Lung microvascular endothelial cell (primary cell): ENCODE results near the gene TENM3. TPM values are rescaled to one million over a fixed set of nuclear protein-coding genes. Genes with fewer than 3 reads are reported as not detected.
A peak's percentile ranks its signal among the peaks of the same experiment; 100 is the strongest.

Source experiments
- DNase-seq, 2 donors: peaks; one replicate each; pipeline versions ENCODE4 v3.0.0 to v3.0.0-alpha.2; 2010; ENCODE audit warnings: low read depth in 2 of 2
- total RNA-seq: library from RNA; depleted of rRNA; stranded (reverse); fragments of >200 nt; gene quantifications from 2 replicates; pipeline ENCODE4 v1.2.1, GENCODE V29; 2014

TENM3 gene
- total RNA-seq, 1 donor from 2014 or later, result 45.4 TPM

DNA sequence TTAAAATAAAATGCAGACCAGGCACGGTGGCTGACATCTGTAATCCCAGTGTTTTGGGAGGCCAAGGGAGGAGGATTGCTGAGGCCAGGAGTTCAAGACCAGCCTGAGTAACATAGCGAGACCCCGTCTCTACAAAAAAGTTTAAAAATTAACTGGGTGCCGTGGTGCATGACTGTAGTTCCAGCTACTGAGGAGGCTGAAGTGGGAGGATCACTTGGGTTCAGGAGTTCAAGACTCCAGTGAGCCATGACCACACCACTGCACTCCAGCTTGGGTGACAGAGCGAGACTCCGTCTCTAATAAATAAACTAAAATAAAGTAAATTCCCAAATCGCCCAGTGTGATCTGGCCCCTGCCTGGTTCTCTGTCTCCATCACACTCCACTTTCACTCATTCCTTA is 43.7 kb downstream of the TENM3 start:
- DNase-seq, result no peak

DNA sequence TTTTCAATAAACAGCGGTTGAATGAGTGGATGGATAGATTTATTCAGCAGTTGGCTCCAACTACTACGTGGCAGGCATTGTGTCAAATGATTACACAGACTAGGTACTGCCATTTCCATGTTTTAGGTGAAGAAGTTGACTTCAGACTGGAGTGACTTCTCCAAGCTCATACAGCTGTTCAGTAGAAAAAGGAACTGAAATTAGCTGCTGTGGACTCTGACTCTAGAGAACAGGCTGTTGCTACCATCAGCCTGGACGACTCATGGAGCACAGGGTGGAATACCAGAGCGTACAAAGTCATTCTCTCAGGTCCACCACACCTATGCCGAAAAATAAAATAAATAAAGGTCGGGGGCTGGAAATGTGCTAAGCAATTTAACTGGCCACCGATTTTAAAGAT is 45.3 kb downstream of the TENM3 start:
- no peak for DNase-seq

DNA sequence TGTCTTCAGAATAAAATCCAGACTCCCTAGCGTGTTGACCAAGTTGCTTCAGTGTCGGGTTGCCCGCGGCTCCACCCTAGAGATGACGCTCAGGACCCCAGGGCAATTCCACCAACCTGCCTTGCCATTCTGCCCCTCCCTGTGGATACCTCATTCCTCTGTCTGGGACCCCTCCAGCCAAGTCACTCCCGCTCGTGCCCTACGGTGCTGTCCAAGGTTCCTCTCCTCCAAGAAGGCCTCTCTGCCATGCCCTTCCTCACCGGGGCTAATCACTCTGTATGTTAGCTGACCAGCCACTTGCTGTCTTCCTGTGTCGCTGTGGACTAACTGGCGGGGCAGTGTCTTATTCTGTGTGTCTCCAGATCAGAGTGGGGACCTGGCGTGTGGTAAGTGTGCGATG is 46.6 kb downstream of the TENM3 start:
- no peak for DNase-seq

DNA sequence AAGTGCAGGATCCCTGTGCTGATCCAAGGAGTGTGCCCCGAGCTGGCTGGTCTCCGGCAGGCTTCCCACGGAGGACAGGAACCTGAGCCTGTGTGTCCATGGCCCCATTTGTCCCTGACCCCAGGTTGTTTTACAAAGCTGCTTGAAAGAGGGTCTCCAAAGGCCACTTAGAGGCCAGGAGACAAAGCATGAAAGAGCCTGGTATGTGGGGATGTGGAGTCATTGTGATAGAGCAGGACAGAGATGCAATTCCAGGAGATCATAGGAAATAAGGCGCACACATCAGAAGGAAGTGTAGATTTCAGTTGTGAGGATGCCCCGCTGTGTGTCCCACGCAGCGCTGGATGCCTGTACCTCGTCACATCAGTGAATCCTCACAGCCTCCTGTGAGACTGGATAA is 48.0 kb downstream of the TENM3 start:
- no peak for DNase-seq

DNA sequence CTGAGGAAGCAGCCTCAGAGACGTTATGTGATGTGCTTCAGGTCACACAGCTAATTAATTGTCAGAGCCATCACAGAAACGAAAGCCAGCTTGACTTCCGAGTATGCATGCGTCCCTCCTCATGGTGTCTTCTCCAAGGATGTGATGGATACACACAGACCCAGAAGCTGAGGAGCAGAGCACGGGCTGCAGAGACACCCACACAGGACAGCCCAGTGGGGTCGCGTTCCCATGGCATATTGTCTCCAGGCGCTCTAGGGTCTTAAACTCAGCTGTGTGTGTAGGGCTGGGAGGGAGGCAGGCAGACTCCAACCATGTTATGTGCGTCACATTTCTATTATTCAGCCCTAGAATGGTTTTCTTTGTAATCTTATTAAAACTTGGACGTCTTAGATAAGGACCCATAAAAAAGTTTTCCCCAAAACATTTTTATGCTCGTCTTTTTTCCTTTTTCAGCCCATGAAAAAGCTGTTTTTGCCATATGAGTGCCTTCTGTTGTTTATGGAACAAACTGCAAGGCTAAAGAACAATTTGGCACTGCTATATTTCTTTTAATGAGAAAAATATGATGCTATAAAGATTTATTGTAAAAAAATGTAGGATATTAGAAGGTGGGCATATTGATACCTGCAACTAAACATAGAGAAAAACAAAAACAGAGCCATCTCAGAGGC is 48.5 kb downstream of the TENM3 start:
- DNase-seq, result no peak

DNA sequence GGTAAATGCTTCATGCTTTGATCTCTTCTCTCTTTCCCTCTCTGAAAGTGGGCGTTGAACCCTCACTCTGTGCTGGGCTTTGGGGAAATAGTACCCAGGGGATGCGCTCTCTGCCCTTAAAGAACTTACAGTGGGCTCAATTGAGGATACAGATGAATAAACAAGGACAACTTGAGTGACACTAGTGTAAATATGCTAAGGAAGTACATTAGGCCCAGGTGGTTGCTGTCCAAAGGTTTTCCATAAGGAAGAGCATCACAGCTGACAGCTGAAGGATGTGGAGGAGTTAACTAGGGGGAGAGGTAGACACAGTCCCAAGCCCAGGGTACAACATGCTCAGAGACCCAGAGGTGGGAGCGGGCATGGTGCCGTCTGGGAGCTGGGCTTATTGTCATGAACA is 49.4 kb downstream of the TENM3 start:
- no peak for DNase-seq

DNA sequence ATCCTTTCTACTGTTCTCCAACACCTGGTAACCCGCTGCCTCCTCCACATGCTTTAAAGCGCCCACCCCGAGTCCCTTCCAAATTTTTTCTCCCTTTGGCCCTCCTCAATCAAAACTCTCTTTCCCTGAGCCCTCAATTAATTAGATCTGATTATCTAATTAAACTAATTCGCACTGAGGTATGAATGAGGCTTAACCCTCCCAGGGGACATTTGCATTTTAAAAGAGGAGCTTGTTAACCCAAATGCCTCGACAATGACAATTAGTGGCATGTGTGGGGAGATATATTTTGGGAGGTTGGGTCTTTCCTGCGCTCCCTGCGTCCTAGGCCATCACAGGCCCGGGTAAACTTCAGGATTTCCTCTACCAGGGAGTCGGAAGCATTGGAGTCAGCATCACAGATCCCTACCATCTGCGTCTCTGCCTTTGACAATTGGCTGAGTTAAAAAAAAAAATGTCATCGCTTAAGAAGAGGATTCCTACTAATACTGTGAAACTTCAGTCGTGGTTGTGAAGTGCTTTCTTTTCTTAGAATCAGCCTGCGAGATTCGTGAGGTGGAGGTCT is 50.6 kb downstream of the TENM3 start:
- DNase-seq, result no peak

DNA sequence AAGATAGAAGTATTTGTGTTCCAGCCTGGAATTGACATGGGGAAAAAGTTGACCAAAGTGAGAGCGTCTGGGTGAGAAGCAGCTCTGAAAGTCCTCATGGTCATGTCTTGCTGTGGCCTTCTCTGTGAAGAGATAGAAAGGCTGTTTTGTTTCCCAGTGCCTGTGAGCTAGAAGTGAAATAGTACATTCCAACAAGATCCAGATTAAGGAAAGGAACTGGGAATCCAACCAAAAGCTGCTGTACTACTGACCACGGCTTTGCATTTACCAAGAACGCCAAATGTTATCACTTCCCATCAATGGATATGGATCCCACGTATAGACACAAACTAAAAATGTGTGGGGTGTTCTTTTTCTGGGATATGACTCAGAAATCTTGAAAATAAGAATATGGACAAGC is 51.2 kb downstream of the TENM3 start:
- no peak for DNase-seq

DNA sequence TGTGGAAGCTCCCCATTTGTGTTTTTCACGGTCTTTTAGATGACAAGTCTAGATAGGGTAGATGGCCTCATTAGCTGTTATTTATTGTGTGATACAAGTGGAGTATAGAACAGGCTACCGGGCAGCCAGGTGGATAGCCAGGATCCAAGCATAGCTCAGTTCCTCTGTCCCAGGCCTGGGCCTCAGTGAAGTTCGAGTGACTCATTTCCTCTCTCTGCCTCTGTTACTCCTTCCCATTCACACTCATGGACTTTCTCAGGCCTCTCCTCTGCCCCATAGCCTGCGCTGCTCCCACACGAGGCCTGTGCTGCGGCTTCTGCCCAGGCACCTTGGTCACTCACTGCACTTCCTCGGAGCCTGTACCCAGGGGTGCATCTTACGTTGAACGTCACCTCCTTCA is 54.5 kb downstream of the TENM3 start:
- peak in 1 of 2 donors; percentile 2 for DNase-seq

DNA sequence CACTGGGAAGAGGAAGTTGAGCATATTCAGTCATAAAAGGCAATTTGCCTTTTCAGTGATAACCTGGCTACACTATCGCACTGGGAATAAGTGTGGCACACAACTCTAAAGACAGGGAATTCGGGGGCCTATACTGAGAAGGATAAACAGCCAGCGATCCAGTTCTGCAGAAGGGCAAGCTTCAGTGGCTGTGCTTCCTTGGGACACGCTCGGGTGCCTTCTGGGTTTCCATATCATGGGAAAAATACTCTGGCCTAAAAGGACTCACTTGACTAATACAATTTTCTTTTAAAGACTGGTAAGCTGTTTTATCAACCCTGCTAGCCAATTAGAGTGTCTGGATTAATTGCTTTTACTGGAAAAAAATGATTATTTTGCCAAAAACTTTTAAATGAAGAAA is 58.5 kb downstream of the TENM3 start:
- no peak for DNase-seq

DNA sequence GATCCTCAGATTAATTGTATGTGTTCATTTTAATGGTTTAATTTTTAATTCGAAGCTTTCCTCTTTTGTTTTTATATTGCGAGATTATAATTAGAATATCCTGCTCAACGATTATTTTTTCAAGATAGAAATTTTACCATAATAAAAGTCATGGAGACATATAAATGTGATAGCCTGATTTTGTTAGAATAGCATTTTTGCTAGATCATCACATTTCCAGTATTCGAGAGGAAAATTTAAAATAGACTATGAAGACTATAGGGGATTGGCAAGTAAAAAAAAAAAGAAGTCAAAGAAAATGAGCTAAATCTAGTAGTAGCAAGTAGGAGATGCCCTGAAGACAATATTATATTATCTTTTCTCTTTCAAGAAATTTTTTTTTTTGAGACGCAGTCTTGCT is 60.6 kb downstream of the TENM3 start:
- DNase-seq, result no peak

DNA sequence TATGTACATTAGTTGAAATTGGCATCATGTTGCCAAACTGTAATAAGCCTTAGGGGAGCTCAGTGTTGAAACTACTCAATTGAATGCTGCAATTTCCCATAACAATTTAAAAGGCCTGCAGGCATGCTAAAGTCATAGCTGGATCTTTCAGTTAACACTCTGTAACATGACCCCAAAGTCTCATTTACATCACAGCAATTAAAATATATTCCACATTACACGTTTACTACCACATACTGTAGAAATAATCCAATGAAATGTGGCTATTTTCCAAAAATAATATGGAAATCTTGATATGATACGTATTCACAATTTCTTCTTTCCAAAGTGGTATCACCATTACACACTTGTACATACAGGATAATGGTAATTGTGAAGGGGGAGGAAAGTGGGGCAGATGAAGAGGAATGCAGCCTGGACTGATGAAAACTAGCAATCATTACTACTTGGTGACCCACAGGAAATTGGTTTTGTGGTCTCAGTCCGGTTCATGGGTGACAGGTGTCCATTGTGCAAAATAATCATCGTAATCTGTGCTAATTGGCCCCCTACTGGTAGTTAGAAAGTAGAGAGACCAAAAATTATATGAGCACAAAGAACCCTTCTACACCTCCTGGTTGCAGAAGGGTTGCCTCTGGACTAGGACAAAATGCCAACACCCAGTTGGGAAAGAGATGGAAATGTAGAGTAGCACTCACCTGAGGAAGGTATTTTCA is 63.7 kb downstream of the TENM3 start:
- no peak for DNase-seq

DNA sequence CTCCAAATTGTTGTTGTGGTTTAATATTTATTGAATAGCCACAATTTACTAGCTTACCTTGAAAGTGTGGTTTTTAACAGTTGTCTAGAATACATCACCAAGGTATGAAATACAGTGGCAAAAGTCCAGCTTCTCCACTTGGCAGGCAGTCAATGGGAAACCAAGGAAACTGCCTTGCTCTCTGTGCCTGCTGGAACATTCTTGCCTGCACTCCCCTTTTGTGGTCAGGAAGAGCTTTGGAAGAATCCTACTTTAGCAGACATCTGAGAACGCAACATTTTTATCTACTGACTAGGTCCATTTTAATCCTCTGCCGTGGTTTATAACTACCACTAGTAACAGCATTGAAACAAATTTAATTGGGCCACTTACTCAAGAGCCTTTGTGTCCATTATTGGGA is 64.5 kb downstream of the TENM3 start:
- no peak for DNase-seq

DNA sequence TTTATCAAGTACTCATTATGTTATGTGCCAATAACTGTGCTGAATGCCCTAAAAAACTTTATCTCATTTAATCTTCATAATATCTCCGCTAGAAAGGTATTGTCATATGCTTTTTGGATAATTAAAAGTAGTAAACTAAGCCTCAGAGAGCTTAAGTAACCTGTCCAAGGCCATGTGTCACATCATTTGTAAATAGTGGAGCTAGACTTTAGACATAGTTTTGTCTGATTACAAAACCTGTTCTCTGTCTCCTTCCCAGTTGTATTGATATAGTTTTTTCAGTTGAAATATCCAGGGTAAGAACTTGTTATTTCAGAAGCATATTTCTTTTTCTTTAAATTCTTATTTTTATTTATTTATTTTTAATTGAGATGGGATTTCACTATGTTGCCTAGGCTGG is 66.7 kb downstream of the TENM3 start:
- DNase-seq, result no peak

DNA sequence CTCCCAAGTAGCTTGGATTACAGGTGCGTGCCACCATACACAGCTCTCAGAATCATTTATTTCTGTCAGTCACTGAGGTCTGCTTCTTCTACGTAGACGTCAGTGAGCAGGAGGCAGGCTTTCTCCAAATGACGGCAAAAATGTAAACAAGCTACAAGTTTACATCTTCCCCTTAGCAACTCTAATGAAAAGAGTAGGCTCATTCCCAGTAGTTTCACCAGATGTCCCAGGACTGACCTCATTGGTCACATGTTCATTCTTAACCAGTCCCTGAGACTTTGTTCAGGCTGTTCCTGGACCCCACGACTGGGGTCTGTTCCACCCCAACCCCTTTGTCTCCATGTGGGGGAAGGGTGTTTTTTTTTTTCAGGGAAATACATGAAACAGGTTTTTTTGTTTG is 67.1 kb downstream of the TENM3 start:
- no peak for DNase-seq

DNA sequence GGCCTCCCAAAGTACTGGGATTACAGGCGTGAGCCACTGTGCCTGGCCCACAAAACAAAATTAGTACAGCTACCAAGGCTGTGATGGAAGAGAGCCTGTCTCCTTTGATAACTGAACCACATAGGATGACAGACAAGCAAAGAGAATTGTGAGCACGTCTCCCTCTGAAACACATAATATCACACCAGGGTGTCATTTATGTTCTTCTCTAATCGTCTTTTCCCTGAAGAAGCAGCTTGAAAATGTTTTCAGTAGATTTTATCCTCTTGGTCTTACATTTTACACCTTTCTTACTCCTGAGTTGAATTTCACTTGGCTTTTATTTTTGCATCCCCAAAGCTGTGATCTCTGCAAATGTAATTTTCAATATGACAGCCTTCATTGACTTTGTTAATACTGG is 67.8 kb downstream of the TENM3 start:
- DNase-seq, result no peak

DNA sequence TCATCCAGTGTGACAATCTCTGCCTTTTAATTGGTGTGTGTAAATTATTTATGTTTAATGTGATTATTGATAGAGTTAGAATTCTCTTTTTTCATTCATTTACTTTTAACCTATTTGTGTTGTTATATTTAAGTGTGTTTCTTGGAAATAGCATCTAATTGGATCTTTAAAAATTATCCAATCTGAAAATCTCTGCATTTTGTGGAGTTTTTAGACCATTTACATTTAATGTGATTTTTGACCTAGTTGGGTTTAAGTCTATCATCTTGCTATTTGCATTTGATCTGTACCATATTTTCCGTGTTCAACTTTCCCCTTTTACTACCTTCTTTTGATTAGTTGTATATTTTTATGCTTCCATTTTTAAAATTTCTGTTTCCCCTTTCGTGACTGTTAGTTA is 71.3 kb downstream of the TENM3 start:
- DNase-seq, result no peak

DNA sequence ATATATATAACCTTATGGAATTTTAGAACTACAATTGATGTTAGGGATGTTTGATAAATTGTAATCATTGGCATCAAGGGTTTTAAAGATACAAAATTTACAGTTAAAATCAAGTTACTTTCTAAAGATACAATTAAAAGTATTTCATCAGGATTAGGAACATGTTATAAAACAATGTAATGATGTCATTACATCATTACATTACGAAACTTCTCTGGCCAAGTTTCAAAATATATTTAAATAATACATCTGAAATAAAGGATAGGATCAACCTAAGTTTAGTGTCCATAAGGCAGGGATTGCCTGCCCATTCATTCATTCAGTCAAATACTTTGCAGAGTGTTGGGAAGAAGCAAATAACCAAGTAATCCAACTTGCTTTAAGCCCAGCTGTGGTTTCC is 75.1 kb downstream of the TENM3 start:
- no peak for DNase-seq

DNA sequence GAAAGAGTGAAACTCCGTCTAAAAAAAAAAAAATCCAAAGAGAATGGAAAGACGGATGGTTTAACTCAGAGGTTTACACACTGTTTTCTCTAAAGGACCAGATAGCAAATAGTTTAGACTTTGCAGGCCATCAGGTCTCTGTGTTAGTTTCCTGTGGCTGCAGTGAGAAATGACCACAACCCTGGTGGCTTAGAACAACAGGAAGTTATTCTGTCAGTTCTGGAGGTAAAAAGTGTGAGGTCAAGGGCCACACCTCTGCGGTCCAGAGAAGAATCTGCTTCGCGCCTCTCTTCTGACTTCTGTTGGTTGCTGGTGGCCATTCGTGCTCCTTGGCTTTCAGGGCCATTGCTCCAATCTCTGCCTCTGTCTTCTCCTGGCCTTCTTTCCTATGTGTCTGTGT is 76.9 kb downstream of the TENM3 start:
- no peak for DNase-seq

DNA sequence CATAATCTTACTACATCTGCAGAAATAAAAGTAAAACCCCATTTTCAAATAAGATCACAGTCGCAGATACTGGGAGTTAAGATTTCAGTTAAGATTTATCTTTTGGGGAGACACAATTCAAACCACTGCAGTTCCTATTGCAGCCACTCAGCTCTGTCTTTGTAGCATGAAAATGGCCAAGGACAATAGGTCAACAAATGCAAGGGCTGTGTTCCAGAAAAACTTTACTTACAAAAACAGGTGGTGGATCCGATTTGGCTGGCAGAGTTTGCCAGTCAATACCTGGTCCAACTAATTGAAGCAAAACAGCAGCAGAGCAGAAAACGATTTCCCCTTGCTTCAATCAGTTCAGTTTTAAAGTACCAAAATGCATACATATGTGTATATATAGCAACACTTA is 77.4 kb downstream of the TENM3 start:
- DNase-seq, result no peak

DNA sequence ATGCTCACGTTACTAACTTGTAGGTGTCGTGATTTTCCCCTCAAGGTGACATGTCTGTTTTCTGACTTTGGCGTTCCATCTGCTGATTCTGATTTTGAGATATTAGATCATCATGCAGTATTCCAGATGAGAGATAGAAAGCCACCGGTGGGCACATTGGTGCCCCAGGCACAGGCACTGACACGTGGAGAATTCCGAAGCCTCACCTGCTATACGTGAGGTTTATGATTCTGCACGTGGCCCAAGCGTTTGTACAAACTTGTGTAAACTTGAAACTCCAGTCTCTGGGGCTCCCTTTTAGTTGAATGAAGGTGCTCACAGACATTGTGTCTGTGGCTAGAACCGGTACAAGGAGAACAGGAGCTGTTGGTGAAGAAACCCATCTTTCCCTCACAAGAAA is 81.1 kb downstream of the TENM3 start:
- no peak for DNase-seq

DNA sequence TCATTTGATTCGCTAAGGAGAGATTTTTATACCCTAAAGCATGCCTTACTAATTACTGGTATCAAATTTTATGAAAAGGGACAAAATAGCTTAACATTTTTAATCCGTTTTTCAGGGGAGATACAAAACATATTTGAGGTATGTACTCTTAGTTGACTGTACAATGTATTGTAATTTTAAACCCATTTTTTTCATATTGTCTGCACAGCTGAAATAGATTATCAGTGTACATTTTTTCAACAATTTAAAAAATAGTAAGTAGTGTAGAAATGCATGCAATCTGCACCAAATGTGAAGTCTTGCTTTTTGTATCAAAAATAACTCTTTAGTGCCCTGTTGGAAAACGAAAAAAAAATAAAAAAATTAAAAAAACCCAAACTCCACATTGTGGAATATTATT is 82.2 kb downstream of the TENM3 start:
- DNase-seq, result no peak

DNA sequence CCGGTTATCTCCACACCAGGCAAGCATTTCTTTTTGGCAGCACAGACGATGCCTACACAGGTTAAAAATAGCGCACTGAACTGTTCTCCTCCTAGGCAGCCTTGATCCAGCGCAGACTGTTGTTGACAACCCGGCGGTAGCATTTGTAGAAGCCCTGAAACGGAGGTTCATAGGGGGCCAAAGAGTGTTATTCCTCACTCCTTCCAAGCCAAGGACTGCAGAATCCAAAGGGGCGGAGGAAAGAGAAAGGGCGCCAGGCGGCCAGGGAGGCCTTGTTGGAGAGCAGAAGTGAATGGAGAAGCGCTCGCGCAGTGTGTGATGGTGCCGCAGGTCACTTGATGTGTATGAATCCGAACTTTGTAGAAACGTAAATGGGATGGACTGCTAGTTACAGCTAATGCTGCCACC is 82.7 kb downstream of the TENM3 start:
- no peak for DNase-seq
